ENCODE results near the gene CYP19A1. TPM values are rescaled to one million over a fixed set of nuclear protein-coding genes. Genes with fewer than 3 reads are reported as not detected.

The CYP19A1 gene
- total RNA-seq, 1 donor from 2014 or later = not detected

DNA sequence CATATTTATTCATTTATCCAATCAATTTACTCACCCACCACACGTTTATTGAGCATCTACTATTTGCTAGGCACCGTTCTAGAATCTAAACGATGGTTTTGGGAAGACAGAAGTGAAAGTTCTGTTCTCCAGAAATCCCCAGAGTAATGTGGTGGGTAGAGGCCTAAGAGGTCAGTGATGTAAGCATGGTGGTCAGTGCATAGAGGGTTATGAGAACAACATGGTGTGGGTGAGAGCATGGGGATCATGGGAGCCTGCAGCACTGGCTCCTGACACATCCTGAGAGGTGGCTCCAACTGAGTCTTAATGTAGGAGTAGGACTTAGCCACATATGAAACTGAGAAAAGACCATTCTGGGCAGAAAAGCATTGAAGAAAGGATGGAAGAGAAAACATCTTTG lies 158.4 kb downstream of the CYP19A1 start:
- Mint-ChIP-seq H3K9me3 (ENCODE audit: unreplicated experiment) (no peaks in the 10 kb centered on the region), H3K4me1 (ENCODE audit: low read depth, unreplicated experiment) (no peaks in the 10 kb centered on the region), H3K27ac (ENCODE audit: unreplicated experiment) (no peak overlapping the region), H3K36me3 (ENCODE audit: unreplicated experiment) (no peaks in the 10 kb centered on the region), H3K27me3 (ENCODE audit: unreplicated experiment) (peaks cover 2% of the 10 kb centered on the region), H3K4me3 (ENCODE audit: unreplicated experiment) (no peak overlapping the region)
- no peak for TF ChIP-seq CTCF (IDR thresholded peaks at IDR 0.05; ENCODE audit: partially characterized antibody, unreplicated experiment)
- DNase-seq = no peak

- no peaks in the 10 kb centered on the region for H3K9me3 Mint-ChIP-seq (ENCODE audit: unreplicated experiment)
- no peak for TF ChIP-seq CTCF (IDR thresholded peaks at IDR 0.05; ENCODE audit: partially characterized antibody, unreplicated experiment)
- no peaks in the 10 kb centered on the region for H3K36me3 Mint-ChIP-seq (ENCODE audit: unreplicated experiment)
- peaks cover 2% of the 10 kb centered on the region for H3K27me3 Mint-ChIP-seq (ENCODE audit: unreplicated experiment)
- DNase-seq = no peak
- no peaks in the 10 kb centered on the region for H3K4me1 Mint-ChIP-seq (ENCODE audit: low read depth, unreplicated experiment)
- no peak overlapping the region for H3K4me3 Mint-ChIP-seq (ENCODE audit: unreplicated experiment)
- no peak overlapping the region for H3K27ac Mint-ChIP-seq (ENCODE audit: unreplicated experiment)
These were observed 166.2 kb downstream of the CYP19A1 start for GRCh38 chr15:51172193-51172592.

GRCh38 chr15:51171634-51171932 lies 166.8 kb downstream of the CYP19A1 start:
- H3K9me3 Mint-ChIP-seq (ENCODE audit: unreplicated experiment) = no peaks in the 10 kb centered on the region
- no peak for DNase-seq
- H3K27ac Mint-ChIP-seq (ENCODE audit: unreplicated experiment) = no peak overlapping the region
- H3K36me3 Mint-ChIP-seq (ENCODE audit: unreplicated experiment) = no peaks in the 10 kb centered on the region
- no peaks in the 10 kb centered on the region for H3K4me1 Mint-ChIP-seq (ENCODE audit: low read depth, unreplicated experiment)
- peaks cover 2% of the 10 kb centered on the region for H3K27me3 Mint-ChIP-seq (ENCODE audit: unreplicated experiment)
- no peak for TF ChIP-seq CTCF (IDR thresholded peaks at IDR 0.05; ENCODE audit: partially characterized antibody, unreplicated experiment)
- no peak overlapping the region for H3K4me3 Mint-ChIP-seq (ENCODE audit: unreplicated experiment)

- Mint-ChIP-seq H3K9me3 (ENCODE audit: unreplicated experiment) (no peaks in the 10 kb centered on the region), H3K4me1 (ENCODE audit: low read depth, unreplicated experiment) (no peaks in the 10 kb centered on the region), H3K4me3 (ENCODE audit: unreplicated experiment) (no peak overlapping the region), H3K27ac (ENCODE audit: unreplicated experiment) (no peak overlapping the region), H3K27me3 (ENCODE audit: unreplicated experiment) (peaks cover 2% of the 10 kb centered on the region), H3K36me3 (ENCODE audit: unreplicated experiment) (no peaks in the 10 kb centered on the region)
- no peak for DNase-seq
- no peak for TF ChIP-seq CTCF (IDR thresholded peaks at IDR 0.05; ENCODE audit: partially characterized antibody, unreplicated experiment)
These were observed 167.3 kb downstream of the CYP19A1 start for GRCh38 chr15:51170882-51171633.

DNA sequence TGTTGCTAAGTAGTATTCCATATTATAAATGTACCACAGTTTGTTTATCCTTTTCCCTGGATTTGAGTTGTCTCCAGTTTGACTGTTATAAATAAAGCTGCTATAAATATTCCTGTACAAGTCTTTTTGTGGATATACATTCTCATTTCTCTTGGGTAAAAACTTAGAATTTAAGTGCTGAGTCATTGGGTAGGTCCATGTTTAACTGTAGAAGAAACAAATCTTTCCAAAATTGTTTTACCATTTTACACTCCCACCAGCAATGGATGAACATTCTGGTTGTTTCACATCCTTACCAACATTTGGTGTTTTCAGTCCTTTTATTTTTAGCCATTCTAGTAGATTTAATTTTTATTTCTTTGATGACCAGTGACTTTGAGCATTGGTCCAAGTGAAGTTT lies 169.7 kb downstream of the CYP19A1 start:
- Mint-ChIP-seq H3K27me3 (ENCODE audit: unreplicated experiment) (peaks cover 2% of the 10 kb centered on the region), H3K4me1 (ENCODE audit: low read depth, unreplicated experiment) (no peaks in the 10 kb centered on the region), H3K9me3 (ENCODE audit: unreplicated experiment) (no peaks in the 10 kb centered on the region), H3K27ac (ENCODE audit: unreplicated experiment) (no peak overlapping the region), H3K36me3 (ENCODE audit: unreplicated experiment) (no peaks in the 10 kb centered on the region), H3K4me3 (ENCODE audit: unreplicated experiment) (no peak overlapping the region)
- no peak for TF ChIP-seq CTCF (IDR thresholded peaks at IDR 0.05; ENCODE audit: partially characterized antibody, unreplicated experiment)
- DNase-seq = no peak
